ENCODE measurements around the gene GPD1L. TPM values are rescaled to one million over a fixed set of nuclear protein-coding genes. Genes with fewer than 3 reads are reported as not detected.
A peak's percentile ranks its signal among the peaks of the same experiment; 100 is the strongest.
"Not testable (repeated sequence)": the region's sequence is repeated elsewhere in the genome, so short reads cannot be mapped to it uniquely, and the experiment has no call there.

GPD1L gene
- 7.4 and 9.2 TPM in 2 replicates for total RNA-seq (2014; rRNA removed; shearing (Covaris generic))

- Histone ChIP-seq H3K36me3 (no peaks in the 10 kb centered on the region), H3K27me3 (replicated peaks) (no peaks in the 10 kb centered on the region), H3K9me3 (replicated peaks) (no peaks in the 10 kb centered on the region), H3K4me1 (replicated peaks) (peaks cover 10% of the 10 kb centered on the region), H3K27ac (no peak within 1 kb of the TSS), H3K4me3 (peak within 1 kb of the TSS; percentile 62)
- peak; percentile 84 to 89 for DNase-seq (ENCODE audit: low read depth in 1 of 2, low spot score in 2 of 2)
Measured at GRCh38 chr3:32106132-32106928, at the start of gene GPD1L. Gene GPD1L (plus strand): TSS chr3:32106620. CDS start chr3:32106712, 92 bp downstream.

- not testable (repeated sequence) for H3K36me3 ChIP-seq; H3K4me1 ChIP-seq (replicated peaks); H3K27me3 ChIP-seq (replicated peaks); DNase-seq (ENCODE audit: low read depth in 1 of 2, low spot score in 2 of 2); H3K4me3 ChIP-seq; H3K27ac ChIP-seq; H3K9me3 ChIP-seq (replicated peaks)
Measured at GRCh38 chr3:32058465-32058864, 48.0 kb upstream of the GPD1L start.

- H3K36me3 ChIP-seq: no peaks in the 10 kb centered on the region
- H3K9me3 ChIP-seq (replicated peaks): no peaks in the 10 kb centered on the region
- no peak for DNase-seq (ENCODE audit: low read depth in 1 of 2, low spot score in 2 of 2)
- H3K27ac ChIP-seq: no peak overlapping the region
- H3K27me3 ChIP-seq (replicated peaks): no peaks in the 10 kb centered on the region
- no peak overlapping the region for H3K4me3 ChIP-seq
- no peaks in the 10 kb centered on the region for H3K4me1 ChIP-seq (replicated peaks)
Measured at GRCh38 chr3:32062950-32063582, 43.4 kb upstream of the GPD1L start.

GRCh38 chr3:32066686-32067085, 39.7 kb upstream of the GPD1L start:
- Histone ChIP-seq H3K4me3 (no peak overlapping the region), H3K27me3 (replicated peaks) (no peaks in the 10 kb centered on the region), H3K36me3 (no peaks in the 10 kb centered on the region), H3K27ac (no peak overlapping the region), H3K9me3 (replicated peaks) (no peaks in the 10 kb centered on the region), H3K4me1 (replicated peaks) (no peaks in the 10 kb centered on the region)
- no peak for DNase-seq (ENCODE audit: low read depth in 1 of 2, low spot score in 2 of 2)

GRCh38 chr3:32074194-32074593, 32.2 kb upstream of the GPD1L start:
- H3K27me3 ChIP-seq (replicated peaks); H3K27ac ChIP-seq; H3K36me3 ChIP-seq; DNase-seq (ENCODE audit: low read depth in 1 of 2, low spot score in 2 of 2); H3K9me3 ChIP-seq (replicated peaks); H3K4me1 ChIP-seq (replicated peaks); H3K4me3 ChIP-seq: not testable (repeated sequence)

GRCh38 chr3:32076566-32076965, 29.9 kb upstream of the GPD1L start:
- no peaks in the 10 kb centered on the region for H3K4me1 ChIP-seq (replicated peaks)
- no peaks in the 10 kb centered on the region for H3K36me3 ChIP-seq
- H3K27me3 ChIP-seq (replicated peaks): no peaks in the 10 kb centered on the region
- DNase-seq (ENCODE audit: low read depth in 1 of 2, low spot score in 2 of 2): no peak
- no peak overlapping the region for H3K4me3 ChIP-seq
- H3K9me3 ChIP-seq (replicated peaks): no peaks in the 10 kb centered on the region
- H3K27ac ChIP-seq: no peak overlapping the region

GRCh38 chr3:32077260-32078084, 28.9 kb upstream of the GPD1L start:
- DNase-seq (ENCODE audit: low read depth in 1 of 2, low spot score in 2 of 2): no peak
- no peaks in the 10 kb centered on the region for H3K27me3 ChIP-seq (replicated peaks)
- no peaks in the 10 kb centered on the region for H3K36me3 ChIP-seq
- H3K4me3 ChIP-seq: no peak overlapping the region
- H3K4me1 ChIP-seq (replicated peaks): no peaks in the 10 kb centered on the region
- H3K9me3 ChIP-seq (replicated peaks): no peaks in the 10 kb centered on the region
- no peak overlapping the region for H3K27ac ChIP-seq

- Histone ChIP-seq H3K4me1 (replicated peaks) (no peaks in the 10 kb centered on the region), H3K27ac (no peak overlapping the region), H3K36me3 (no peaks in the 10 kb centered on the region), H3K9me3 (replicated peaks) (no peaks in the 10 kb centered on the region), H3K27me3 (replicated peaks) (no peaks in the 10 kb centered on the region), H3K4me3 (no peak overlapping the region)
- DNase-seq (ENCODE audit: low read depth in 1 of 2, low spot score in 2 of 2): no peak
Measured at GRCh38 chr3:32078085-32078634, 28.3 kb upstream of the GPD1L start.

- H3K27ac ChIP-seq: no peak overlapping the region
- no peaks in the 10 kb centered on the region for H3K4me1 ChIP-seq (replicated peaks)
- H3K27me3 ChIP-seq (replicated peaks): no peaks in the 10 kb centered on the region
- no peaks in the 10 kb centered on the region for H3K9me3 ChIP-seq (replicated peaks)
- no peak for DNase-seq (ENCODE audit: low read depth in 1 of 2, low spot score in 2 of 2)
- H3K4me3 ChIP-seq: no peak overlapping the region
- no peaks in the 10 kb centered on the region for H3K36me3 ChIP-seq
Measured at GRCh38 chr3:32078864-32079263, 27.6 kb upstream of the GPD1L start.

GRCh38 chr3:32082721-32083120, 23.7 kb upstream of the GPD1L start:
- no peak for DNase-seq (ENCODE audit: low read depth in 1 of 2, low spot score in 2 of 2)
- H3K9me3 ChIP-seq (replicated peaks): no peaks in the 10 kb centered on the region
- no peaks in the 10 kb centered on the region for H3K4me1 ChIP-seq (replicated peaks)
- H3K36me3 ChIP-seq: no peaks in the 10 kb centered on the region
- no peak overlapping the region for H3K27ac ChIP-seq
- no peak overlapping the region for H3K4me3 ChIP-seq
- no peaks in the 10 kb centered on the region for H3K27me3 ChIP-seq (replicated peaks)

- no peak for DNase-seq (ENCODE audit: low read depth in 1 of 2, low spot score in 2 of 2)
- Histone ChIP-seq H3K9me3 (replicated peaks) (no peaks in the 10 kb centered on the region), H3K36me3 (no peaks in the 10 kb centered on the region), H3K27ac (no peak overlapping the region), H3K4me3 (no peak overlapping the region), H3K4me1 (replicated peaks) (no peaks in the 10 kb centered on the region), H3K27me3 (replicated peaks) (no peaks in the 10 kb centered on the region)
Measured at GRCh38 chr3:32083702-32084270, 22.6 kb upstream of the GPD1L start.

GRCh38 chr3:32084870-32085269, 21.6 kb upstream of the GPD1L start:
- Histone ChIP-seq H3K9me3 (replicated peaks) (no peaks in the 10 kb centered on the region), H3K27ac (no peak overlapping the region)

GRCh38 chr3:32086464-32086863, 20.0 kb upstream of the GPD1L start:
- no peak overlapping the region for H3K27ac ChIP-seq
- no peaks in the 10 kb centered on the region for H3K4me1 ChIP-seq (replicated peaks)
- H3K27me3 ChIP-seq (replicated peaks): no peaks in the 10 kb centered on the region
- DNase-seq (ENCODE audit: low read depth in 1 of 2, low spot score in 2 of 2): no peak
- no peak overlapping the region for H3K4me3 ChIP-seq
- H3K9me3 ChIP-seq (replicated peaks): no peaks in the 10 kb centered on the region
- no peaks in the 10 kb centered on the region for H3K36me3 ChIP-seq

More at GRCh38 chr3:32084870-32085269, 21.6 kb upstream of the GPD1L start:
- H3K27me3 ChIP-seq (replicated peaks): no peaks in the 10 kb centered on the region
- DNase-seq (ENCODE audit: low read depth in 1 of 2, low spot score in 2 of 2): no peak
- no peaks in the 10 kb centered on the region for H3K36me3 ChIP-seq
- no peaks in the 10 kb centered on the region for H3K4me1 ChIP-seq (replicated peaks)
- H3K4me3 ChIP-seq: no peak overlapping the region
